B cell (primary cell): ENCODE data around the gene CD274. TPM values are rescaled to one million over a fixed set of nuclear protein-coding genes. Genes with fewer than 3 reads are reported as not detected.
A peak's percentile ranks its signal among the peaks of the same experiment; 100 is the strongest.

ENCODE experiments used
- ATAC-seq: fragments of 200-7000 bp; cut with Tn5 transposase; one replicate; pipeline ENCODE4 v1.10.0; 2021; ENCODE audit warnings: low read depth, mild to moderate bottlenecking, moderate number of reproducible peaks, moderate library complexity
- CTCF ChIA-PET: fragments of 350-600 bp; sonication (Branson Sonifier 250); formaldehyde crosslinking; loops from one replicate; lab custom pipeline; 2021; ENCODE audit warnings: antibody characterized with exemption, inconsistent platforms; lab: Charles Lee
- POLR2A ChIA-PET: fragments of 350-600 bp; sonication (Branson Sonifier 250); formaldehyde crosslinking; loops from one replicate; lab custom pipeline; 2021; ENCODE audit warnings: antibody characterized with exemption; lab: Charles Lee
- DNase-seq: peaks from one replicate; pipeline ENCODE4 v3.0.0; 2013
- H2AFZ ChIP-seq: 2 replicates; pipeline ENCODE4 v1.6.1; 2012; ENCODE audit warnings: mild to moderate bottlenecking, low read depth, low read length; ENCODE audit not compliant: insufficient read depth, poor library complexity, severe bottlenecking
- H3K27ac ChIP-seq, 2 donors: 1 replicate in 1 of 2; 2 replicates in 1 of 2; pipeline ENCODE4 v1.5.1; 2012 to 2013; ENCODE audit warnings: low read length in 2 of 2, mild to moderate bottlenecking in 2 of 2, moderate library complexity in 1 of 2
- H3K27me3 ChIP-seq, 4 experiments: fragments of 200-600 bp in 1 of 4; sonication (generic) in 1 of 4; replicated peaks in 1 of 4; 1 replicate in 2 of 4; 2 replicates in 2 of 4; pipeline versions ENCODE4 v1.6.1 to v1.7.0; 2013 to 2016; ENCODE audit warnings: low read length in 3 of 4, mild to moderate bottlenecking in 2 of 4, mixed read lengths in 1 of 4, moderate library complexity in 1 of 4; ENCODE audit not compliant: insufficient read depth in 4 of 4, control insufficient read depth in 3 of 4; ENCODE audit errors: control extremely low read depth in 1 of 4
- H3K36me3 ChIP-seq, 2 experiments: replicated peaks in 1 of 2; 1 replicate in 1 of 2; 2 replicates in 1 of 2; pipeline versions ENCODE4 v1.6.1 to v1.7.1; 2013; ENCODE audit warnings: low read length in 1 of 2; ENCODE audit not compliant: insufficient read depth in 2 of 2, control insufficient read depth in 1 of 2; ENCODE audit errors: control extremely low read depth in 1 of 2, extremely low read depth in 1 of 2
- H3K4me1 ChIP-seq, 2 donors: fragments of 200-600 bp in 1 of 2; sonication (generic) in 1 of 2; 1 replicate in 1 of 2; 2 replicates in 1 of 2; pipeline versions ENCODE4 v1.5.1 to v1.6.1; 2013 to 2017; ENCODE audit warnings: low read length in 2 of 2; ENCODE audit not compliant: control insufficient read depth in 2 of 2, insufficient read depth in 2 of 2
- H3K4me2 ChIP-seq: replicated peaks from 2 replicates; pipeline ENCODE3; 2012; ENCODE audit warnings: mild to moderate bottlenecking, low read depth, low read length; ENCODE audit not compliant: poor library complexity, severe bottlenecking
- H3K4me3 ChIP-seq, 5 experiments: fragments of 200-600 bp in 1 of 5; sonication (generic) in 1 of 5; 1 replicate in 3 of 5; 2 replicates in 2 of 5; pipeline versions ENCODE4 v1.5.1 to v1.7.0; 2011 to 2016; ENCODE audit warnings: low read length in 4 of 5, mild to moderate bottlenecking in 4 of 5, low read depth in 2 of 5, control low read depth in 1 of 5, moderate library complexity in 1 of 5; ENCODE audit not compliant: insufficient read depth in 1 of 5; ENCODE audit errors: control extremely low read depth in 1 of 5, extremely low read depth in 1 of 5
- H3K79me2 ChIP-seq: fragments of 200-600 bp; sonication (generic); one replicate; pipeline ENCODE4 v1.6.0; 2016; ENCODE audit warnings: low read length; ENCODE audit not compliant: control insufficient read depth, insufficient read depth
- H3K9ac ChIP-seq: fragments of 200-600 bp; sonication (generic); 2 replicates; pipeline ENCODE4 v1.6.1; 2017; ENCODE audit warnings: mild to moderate bottlenecking, low read length, moderate library complexity
- H3K9me3 ChIP-seq, 3 donors: one replicate each; pipeline versions ENCODE4 v1.6.1 to v1.7.1; 2013; ENCODE audit warnings: low read length in 2 of 3; ENCODE audit not compliant: control insufficient read depth in 2 of 3, insufficient read depth in 1 of 3; ENCODE audit errors: control extremely low read depth in 1 of 3
- H4K20me1 ChIP-seq: 2 replicates; pipeline ENCODE4 v1.6.0; 2012; ENCODE audit warnings: mild to moderate bottlenecking, low read length; ENCODE audit not compliant: insufficient read depth, control insufficient read depth, poor library complexity, severe bottlenecking
- H3K27ac Mint-ChIP-seq: one replicate; pipeline ENCODE4 v1.8.0; 2021; ENCODE audit warnings: mixed read lengths
- H3K27me3 Mint-ChIP-seq: one replicate; pipeline ENCODE4 v1.8.0; 2021; ENCODE audit warnings: mixed read lengths
- H3K4me1 Mint-ChIP-seq: one replicate; pipeline ENCODE4 v1.8.0; 2021; ENCODE audit warnings: mixed read lengths
- H3K4me3 Mint-ChIP-seq: one replicate; pipeline ENCODE4 v1.8.0; 2021; ENCODE audit warnings: mixed read lengths
- H3K9me3 Mint-ChIP-seq: one replicate; pipeline ENCODE4 v1.8.0; 2022; ENCODE audit warnings: mixed read lengths; ENCODE audit not compliant: insufficient read depth
- EZH2 ChIP-seq: IDR thresholded peaks from 2 replicates; pipeline ENCODE4 v1.6.1; 2012; ENCODE audit warnings: borderline replicate concordance, low read depth, mild to moderate bottlenecking, moderate library complexity, low read length; ENCODE audit not compliant: insufficient read depth, poor library complexity, severe bottlenecking
- WGBS: methylation state at CpG from one replicate; pipeline ENCODE4 v1.1.5; 2013; ENCODE audit warnings: missing lambda C conversion rate; ENCODE audit not compliant: insufficient coverage; 5-methylcytosine and 5-hydroxymethylcytosine counted together
- intact Hi-C: fragments of 100-400 bp; cut with micrococcal nuclease; formaldehyde crosslinking; loops from one replicate; pipeline ENCODE4 v1.10.0; 2022
- polyA plus RNA-seq: library from polyadenylated mRNA; depleted of rRNA; stranded (reverse); fragments of >200 nt; gene quantifications from 2 replicates; pipeline ENCODE4 v1.2.3, GENCODE V29; 2012
- total RNA-seq, 2 donors: library from RNA; stranded (reverse); fragments of 120-200 nt in 1 of 2; gene quantifications; 1 replicate in 1 of 2; 2 replicates in 1 of 2; pipeline versions ENCODE4 v1.2.3 to v1.2.4, GENCODE V29; 2013 to 2022
- TF ChIP-seq, protein P1 (sequence below): fragments of 200-600 bp; IDR thresholded peaks from one replicate; pipeline ENCODE4 v1.8.0; 2022; ENCODE audit warnings: antibody characterized with exemption, mild to moderate bottlenecking

CD274 gene
- total and polyA plus RNA-seq, 2 donors (not counting 1 experiment from before 2014, with no cell fraction given) = 1.4 to 7.0 TPM

- H3K9ac ChIP-seq = peak overlapping the region; percentile 38
- peak overlapping the region; percentile 57 for H3K4me3 Mint-ChIP-seq
- no peaks in the 10 kb centered on the region for H3K27me3 Mint-ChIP-seq
- H3K9me3 Mint-ChIP-seq = no peaks in the 10 kb centered on the region
- intact Hi-C loops = no loop called here
- POLR2A ChIA-PET = no interaction called here
- H2AFZ ChIP-seq = peak overlapping the region; percentile 1
- DNase-seq (no peak), ATAC-seq (no peak)
- H3K36me3 ChIP-seq = no peaks in the 10 kb centered on the region
- peaks cover 48% of the 10 kb centered on the region for H3K4me1 Mint-ChIP-seq
- H3K27me3 ChIP-seq = no peaks in the 10 kb centered on the region
- WGBS = no CpG with 5 or more reads among the region's 2 CpGs
- CTCF ChIA-PET = interaction anchor here (1.2 kb wide), 1 partner anchor 145 kb away, joined by 3 read pairs; no protein-coding TSS in a partner anchor
- peak overlapping the region in 1 of 5 experiments; percentile 23 for H3K4me3 ChIP-seq
- H3K27ac Mint-ChIP-seq = peak overlapping the region; percentile 8
- peak overlapping the region; percentile 47 for H3K4me2 ChIP-seq
- TF ChIP-seq, protein P1, sequence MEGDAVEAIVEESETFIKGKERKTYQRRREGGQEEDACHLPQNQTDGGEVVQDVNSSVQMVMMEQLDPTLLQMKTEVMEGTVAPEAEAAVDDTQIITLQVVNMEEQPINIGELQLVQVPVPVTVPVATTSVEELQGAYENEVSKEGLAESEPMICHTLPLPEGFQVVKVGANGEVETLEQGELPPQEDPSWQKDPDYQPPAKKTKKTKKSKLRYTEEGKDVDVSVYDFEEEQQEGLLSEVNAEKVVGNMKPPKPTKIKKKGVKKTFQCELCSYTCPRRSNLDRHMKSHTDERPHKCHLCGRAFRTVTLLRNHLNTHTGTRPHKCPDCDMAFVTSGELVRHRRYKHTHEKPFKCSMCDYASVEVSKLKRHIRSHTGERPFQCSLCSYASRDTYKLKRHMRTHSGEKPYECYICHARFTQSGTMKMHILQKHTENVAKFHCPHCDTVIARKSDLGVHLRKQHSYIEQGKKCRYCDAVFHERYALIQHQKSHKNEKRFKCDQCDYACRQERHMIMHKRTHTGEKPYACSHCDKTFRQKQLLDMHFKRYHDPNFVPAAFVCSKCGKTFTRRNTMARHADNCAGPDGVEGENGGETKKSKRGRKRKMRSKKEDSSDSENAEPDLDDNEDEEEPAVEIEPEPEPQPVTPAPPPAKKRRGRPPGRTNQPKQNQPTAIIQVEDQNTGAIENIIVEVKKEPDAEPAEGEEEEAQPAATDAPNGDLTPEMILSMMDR = no peak
- no peak for TF ChIP-seq EZH2
- peaks cover 14 to 20% of the 10 kb centered on the region in 2 donors for H3K4me1 ChIP-seq
- H3K27ac ChIP-seq = peak overlapping the region in 1 of 2 donors; percentile 59
- H3K79me2 ChIP-seq = no peaks in the 10 kb centered on the region
- H4K20me1 ChIP-seq = no peaks in the 10 kb centered on the region
- H3K9me3 ChIP-seq = no peaks in the 10 kb centered on the region
Observed at GRCh38 chr9:5455181-5455580, 4.8 kb downstream of the CD274 start.

- H3K27ac ChIP-seq = no peak overlapping the region
- H4K20me1 ChIP-seq = no peaks in the 10 kb centered on the region
- Mint-ChIP-seq H3K4me1 (peaks cover 20% of the 10 kb centered on the region), H3K27me3 (no peaks in the 10 kb centered on the region), H3K4me3 (no peak overlapping the region), H3K27ac (no peak overlapping the region), H3K9me3 (no peaks in the 10 kb centered on the region)
- H3K4me1 ChIP-seq = peaks cover 0 to 5% of the 10 kb centered on the region in 2 donors
- no peak overlapping the region for H3K4me2 ChIP-seq
- no peak for TF ChIP-seq EZH2
- TF ChIP-seq, protein P1 = no peak
- no peaks in the 10 kb centered on the region for H3K36me3 ChIP-seq
- no peak for ATAC-seq
- 65% methylated on average over 2 of the region's 4 CpGs for WGBS
- ChIA-PET POLR2A (no interaction called here), CTCF (interaction anchor here (1.4 to 3.0 kb wide), 2 partner anchors 130 to 141 kb away, joined by 3 to 9 read pairs; no protein-coding TSS in a partner anchor)
- H2AFZ ChIP-seq = no peak overlapping the region
- H3K9me3 ChIP-seq = peaks cover 0 to under 1% (median 0%) of the 10 kb centered on the region in 3 donors
- no peaks in the 10 kb centered on the region for H3K79me2 ChIP-seq
- no peak overlapping the region for H3K4me3 ChIP-seq
- no peak for DNase-seq
- H3K27me3 ChIP-seq = no peaks in the 10 kb centered on the region
- no peak overlapping the region for H3K9ac ChIP-seq
- intact Hi-C loops = no loop called here
Observed at GRCh38 chr9:5459289-5459829, 9.0 kb downstream of the CD274 start.
